H1 (cell line): ENCODE data around the gene BOK. TPM values are rescaled to one million over a fixed set of nuclear protein-coding genes. Genes with fewer than 3 reads are reported as not detected.
A peak's percentile ranks its signal among the peaks of the same experiment; 100 is the strongest.

Source experiments
- CTCF ChIA-PET: fragments of 300-600 bp; sonication (Branson Sonifier 250); formaldehyde crosslinking; loops from one replicate; lab custom pipeline; 2021; ENCODE audit not compliant: partially characterized antibody; lab: Charles Lee
- POLR2A ChIA-PET: fragments of 300-600 bp; sonication (Branson Sonifier 250); formaldehyde crosslinking; loops from one replicate; lab custom pipeline; 2021; ENCODE audit warnings: inconsistent platforms; ENCODE audit not compliant: partially characterized antibody; lab: Charles Lee
- DNase-seq, 2 experiments: peaks; one replicate each; pipeline versions ENCODE4 v3.0.0 to v3.0.0-alpha.2; 2010 to 2022; ENCODE audit warnings: low spot score in 2 of 2, low read depth in 1 of 2, mixed read lengths in 1 of 2
- FAIRE-seq: peaks from 2 replicates; lab custom pipeline; 2011; peaks lifted over from hg19 to GRCh38; lab: Jason Lieb, UNC
- H2AFZ ChIP-seq: 2 replicates; pipeline ENCODE4 v1.8.1; 2012; ENCODE audit warnings: low read length, inconsistent platforms
- H2AK5ac ChIP-seq: 2 replicates; pipeline ENCODE4 v1.6.1; 2013; ENCODE audit warnings: low read depth, low read length
- H2BK120ac ChIP-seq: replicated peaks from 2 replicates; pipeline ENCODE3; 2013; ENCODE audit warnings: low read depth, low read length, inconsistent platforms
- H2BK12ac ChIP-seq: 2 replicates; pipeline ENCODE4 v1.6.1; 2013; ENCODE audit warnings: low read depth, low read length
- H2BK15ac ChIP-seq: 2 replicates; pipeline ENCODE4 v1.6.1; 2013; ENCODE audit warnings: low read length
- H2BK20ac ChIP-seq: 2 replicates; pipeline ENCODE4 v1.6.1; 2013; ENCODE audit warnings: low read length
- H2BK5ac ChIP-seq: 2 replicates; pipeline ENCODE4 v1.6.1; 2013; ENCODE audit warnings: low read depth, low read length
- H3K14ac ChIP-seq: 2 replicates; pipeline ENCODE4 v1.6.1; 2013; ENCODE audit warnings: inconsistent platforms; ENCODE audit not compliant: insufficient read length
- H3K18ac ChIP-seq: 2 replicates; pipeline ENCODE4 v1.6.1; 2013; ENCODE audit warnings: low read length; ENCODE audit errors: extremely low read depth
- H3K23ac ChIP-seq: 2 replicates; pipeline ENCODE4 v1.6.1; 2013; ENCODE audit warnings: inconsistent platforms; ENCODE audit not compliant: insufficient read length
- H3K23me2 ChIP-seq: 2 replicates; pipeline ENCODE4 v1.6.1; 2013; ENCODE audit warnings: low read depth, low read length
- H3K27ac ChIP-seq: 2 replicates; pipeline ENCODE4 v1.6.1; 2011; ENCODE audit warnings: low read depth, low read length, inconsistent platforms
- H3K27me3 ChIP-seq, 4 experiments: replicated peaks in 1 of 4; 1 replicate in 1 of 4; 2 replicates in 3 of 4; pipeline versions ENCODE4 v1.6.1 to v1.8.1; 2011 to 2013; ENCODE audit warnings: low read length in 3 of 4, mild to moderate bottlenecking in 3 of 4, inconsistent platforms in 2 of 4, mixed read lengths in 2 of 4, moderate library complexity in 1 of 4; ENCODE audit not compliant: control insufficient read depth in 3 of 4, insufficient read depth in 3 of 4; ENCODE audit errors: extremely low read depth in 1 of 4
- H3K36me3 ChIP-seq, 4 experiments: 2 replicates each; pipeline versions ENCODE4 v1.6.1 to v1.8.1; 2011 to 2013; ENCODE audit warnings: mild to moderate bottlenecking in 4 of 4, low read length in 3 of 4, moderate library complexity in 2 of 4, control low read depth in 1 of 4, inconsistent platforms in 1 of 4; ENCODE audit not compliant: insufficient read depth in 4 of 4, control insufficient read depth in 2 of 4
- H3K4ac ChIP-seq: replicated peaks from 2 replicates; pipeline ENCODE3; 2013; ENCODE audit warnings: low read length, low read depth, mixed read lengths, inconsistent platforms; ENCODE audit not compliant: insufficient read length
- H3K4me1 ChIP-seq, 4 experiments: replicated peaks in 1 of 4; 1 replicate in 1 of 4; 2 replicates in 3 of 4; pipeline versions ENCODE4 v1.6.1 to v1.8.1; 2011 to 2013; ENCODE audit warnings: low read length in 3 of 4, inconsistent platforms in 2 of 4, mixed read lengths in 1 of 4; ENCODE audit not compliant: insufficient read depth in 4 of 4, control insufficient read depth in 3 of 4
- H3K4me2 ChIP-seq, 2 experiments: 2 replicates each; pipeline versions ENCODE4 v1.6.1 to v1.8.1; 2011 to 2013; ENCODE audit warnings: low read depth in 2 of 2, low read length in 2 of 2, control low read depth in 1 of 2, inconsistent platforms in 1 of 2, mild to moderate bottlenecking in 1 of 2; ENCODE audit not compliant: insufficient read depth in 1 of 2
- H3K4me3 ChIP-seq, 4 experiments: fragments of 200-600, 300-600 bp in 1 of 4; sonication (generic), shearing (Covaris generic), sonication (Bioruptor Twin) in 1 of 4; 2 replicates each; pipeline versions ENCODE4 v1.5.1 to v1.8.1; 2011 to 2016; ENCODE audit warnings: low read length in 4 of 4, low read depth in 3 of 4, control low read depth in 2 of 4, inconsistent platforms in 2 of 4, mild to moderate bottlenecking in 2 of 4, mixed read lengths in 1 of 4, moderate library complexity in 1 of 4; ENCODE audit not compliant: insufficient read depth in 2 of 4; ENCODE audit errors: extremely low read depth in 1 of 4
- H3K56ac ChIP-seq: replicated peaks from 2 replicates; pipeline ENCODE3; 2013; ENCODE audit warnings: low read depth, mild to moderate bottlenecking, mixed read lengths, low read length, inconsistent platforms; ENCODE audit not compliant: insufficient read length
- H3K79me1 ChIP-seq: 2 replicates; pipeline ENCODE4 v1.6.1; 2013; ENCODE audit warnings: low read depth, low read length, control low read depth
- H3K79me2 ChIP-seq, 2 experiments: 2 replicates each; pipeline versions ENCODE4 v1.6.1 to v1.8.1; 2012 to 2013; ENCODE audit warnings: low read length in 2 of 2, mild to moderate bottlenecking in 2 of 2, inconsistent platforms in 1 of 2; ENCODE audit not compliant: insufficient read depth in 2 of 2, control insufficient read depth in 1 of 2
- H3K9ac ChIP-seq, 4 experiments: replicated peaks in 1 of 4; 1 replicate in 1 of 4; 2 replicates in 3 of 4; pipeline versions ENCODE4 v1.6.1 to v1.8.1; 2011 to 2013; ENCODE audit warnings: low read depth in 3 of 4, low read length in 3 of 4, control low read depth in 2 of 4, mild to moderate bottlenecking in 2 of 4, moderate library complexity in 2 of 4, inconsistent platforms in 1 of 4; ENCODE audit errors: extremely low read depth in 1 of 4
- H3K9me3 ChIP-seq, 2 experiments: 2 replicates each; pipeline versions ENCODE4 v1.6.1 to v1.8.1; 2012 to 2013; ENCODE audit warnings: mild to moderate bottlenecking in 2 of 2, moderate library complexity in 2 of 2, control low read depth in 1 of 2, inconsistent platforms in 1 of 2, low read depth in 1 of 2, low read length in 1 of 2, mixed read lengths in 1 of 2; ENCODE audit not compliant: insufficient read depth in 2 of 2
- H4K20me1 ChIP-seq, 2 experiments: replicated peaks in 1 of 2; 2 replicates each; pipeline versions ENCODE3 to v1.8.1; 2011 to 2013; ENCODE audit warnings: inconsistent platforms in 2 of 2, low read length in 2 of 2, mild to moderate bottlenecking in 1 of 2; ENCODE audit not compliant: insufficient read depth in 2 of 2, control insufficient read depth in 1 of 2
- H4K5ac ChIP-seq: 2 replicates; pipeline ENCODE4 v1.6.1; 2013; ENCODE audit warnings: low read length, low read depth, mixed read lengths, inconsistent platforms; ENCODE audit not compliant: insufficient read length
- H4K8ac ChIP-seq: 2 replicates; pipeline ENCODE4 v1.8.0; 2013; ENCODE audit warnings: mild to moderate bottlenecking, moderate library complexity, low read length, inconsistent platforms; ENCODE audit not compliant: insufficient read depth; ENCODE audit errors: extremely low read depth
- H4K91ac ChIP-seq: replicated peaks from 2 replicates; pipeline ENCODE3; 2013; ENCODE audit warnings: low read length, mixed read lengths, inconsistent platforms; ENCODE audit not compliant: insufficient read length
- WGBS, 2 experiments: shearing (Covaris generic) in 1 of 2; methylation state at CpG; one replicate each; pipeline versions ENCODE4 v1.1.6 to v1.1.7; 2013 to 2015; ENCODE audit warnings: low lambda C conversion rate in 2 of 2, mixed read lengths in 2 of 2, inconsistent platforms in 1 of 2, low coverage in 1 of 2, missing lambda C conversion rate in 1 of 2; ENCODE audit not compliant: insufficient replicate concordance in 2 of 2, insufficient coverage in 1 of 2, insufficient read length in 1 of 2; ENCODE audit errors: extremely low coverage in 1 of 2, missing lambda C conversion rate in 1 of 2; 5-methylcytosine and 5-hydroxymethylcytosine counted together
- polyA plus RNA-seq, 7 experiments: library from polyadenylated mRNA; depleted of rRNA in 3 of 7; stranded (reverse) in 5 of 7; unstranded in 2 of 7; fragments of >200 nt in 5 of 7; fragments of 200-250 nt in 2 of 7; gene quantifications; 1 replicate in 5 of 7; 2 replicates in 1 of 7; 4 replicates in 1 of 7; pipeline versions ENCODE4 v1.2.1 to v1.2.3, GENCODE V29; 2011 to 2013; ENCODE audit warnings: missing spikeins in 2 of 7, mixed read lengths in 2 of 7
- total RNA-seq: library from RNA; stranded (reverse); fragmentation: NEBNext Ultra II Directional; extraction: Animal tissue kit (Norgen Biotek cat#: 25700); gene quantifications from 2 replicates; pipeline ENCODE4 v1.2.1, GENCODE V29; 2021

The BOK gene
- total and polyA plus RNA-seq, 2 of the 8 experiments (the other 6 are each of a cell fraction or from before 2014, with no cell fraction given): 33.7 to 37.6 TPM

DNA sequence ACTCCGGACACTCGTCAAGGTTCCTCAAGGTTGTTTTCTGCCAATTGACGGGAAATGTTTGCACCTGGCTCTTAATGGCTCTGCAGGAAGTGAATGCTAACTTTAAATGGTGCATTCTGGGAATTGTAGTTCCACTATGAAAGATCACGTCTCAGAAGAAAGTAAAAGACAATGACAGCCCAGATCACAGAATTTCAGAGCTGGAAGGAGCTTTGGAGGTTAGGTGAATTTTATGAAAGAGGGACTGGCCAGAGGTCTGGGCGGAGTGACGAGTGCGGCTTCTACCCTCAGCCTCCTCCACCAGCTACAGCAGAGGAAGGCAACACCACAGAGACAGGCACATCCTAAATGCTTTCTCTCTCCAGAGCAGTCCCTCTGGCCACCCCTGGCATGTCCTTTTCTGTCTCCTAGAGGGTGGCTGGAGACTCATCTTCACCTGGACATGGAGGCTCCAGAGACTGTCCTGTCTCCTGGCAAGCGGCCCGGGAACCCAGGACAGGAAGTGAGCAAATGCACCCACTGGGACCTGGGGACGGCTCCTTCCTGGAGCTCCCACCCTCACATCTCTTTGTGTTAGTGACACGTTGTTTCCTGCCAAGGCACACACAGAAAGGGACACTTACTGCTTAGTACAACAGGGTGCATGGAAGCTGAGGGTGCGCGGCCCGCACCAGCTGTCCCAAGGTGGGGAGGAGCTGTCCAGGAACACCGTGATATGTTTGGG lies 59.0 kb downstream of the BOK start:
- no peak overlapping the region for H4K91ac ChIP-seq
- ChIA-PET POLR2A (interaction anchor here (0.9 to 2.3 kb wide), 3 partner anchors 12 to 29 kb away, joined by 3 to 7 read pairs (median 5); partner anchors contain the start of genes ATG4B and THAP4), CTCF (interaction anchor here (0.6 to 1.4 kb wide), 6 partner anchors 11 to 103 kb away, joined by 3 to 4 read pairs (median 3); no protein-coding TSS in a partner anchor)
- 64% methylated on average over 15 of the region's 15 CpGs; no CpG with 5 or more reads in 1 of the 2 experiments for WGBS, 2 experiments
- no peak overlapping the region for H2BK120ac ChIP-seq
- FAIRE-seq (peak; percentile 97), DNase-seq (no peak)
- H4K20me1 ChIP-seq: peaks cover 1 to 8% of the 10 kb centered on the region in 2 experiments
- peak overlapping the region in 3 of 4 experiments; percentile 12 to 52 (median 24); a peak in 5 of 8 replicates for H3K4me3 ChIP-seq
- H3K79me1 ChIP-seq: peaks cover 9% of the 10 kb centered on the region; the same call in 1 of the 2 replicates
- no peak overlapping the region for H2BK12ac ChIP-seq
- no peak overlapping the region for H3K4ac ChIP-seq
- no peaks in the 10 kb centered on the region for H3K9me3 ChIP-seq
- H3K4me1 ChIP-seq: peaks cover 0 to 6% (median 2%) of the 10 kb centered on the region in 4 experiments; a peak in 5 of 7 replicates
- H2BK5ac ChIP-seq: peak overlapping the region; percentile 32; the same call in 1 of the 2 replicates
- no peak overlapping the region for H2AK5ac ChIP-seq
- H4K5ac ChIP-seq: no peak overlapping the region
- H2BK15ac ChIP-seq: 0 out of 2 replicates have a peak overlapping the region, but pooled peaks have one; percentile 78
- no peak overlapping the region for H3K14ac ChIP-seq
- H2BK20ac ChIP-seq: no peak overlapping the region
- H3K79me2 ChIP-seq: peaks cover 2 to 24% of the 10 kb centered on the region in 2 experiments; a peak in 3 of 4 replicates
- no peak overlapping the region; a peak in 2 of 7 replicates for H3K9ac ChIP-seq
- H3K27ac ChIP-seq: peak overlapping the region; percentile 11; the same call in 1 of the 2 replicates
- H3K56ac ChIP-seq: no peak overlapping the region
- H3K18ac ChIP-seq: no peak overlapping the region; the same call in 1 of the 2 replicates
- H3K23ac ChIP-seq: no peak overlapping the region
- peak overlapping the region; percentile 31 to 60 for H3K4me2 ChIP-seq
- H4K8ac ChIP-seq: no peak overlapping the region
- no peaks in the 10 kb centered on the region for H3K36me3 ChIP-seq
- H3K27me3 ChIP-seq: no peaks in the 10 kb centered on the region
- H2AFZ ChIP-seq: no peak overlapping the region
- H3K23me2 ChIP-seq: peaks cover 4% of the 10 kb centered on the region; the same call in 1 of the 2 replicates
